ENCODE results near the gene KANSL1. TPM values are rescaled to one million over a fixed set of nuclear protein-coding genes. Genes with fewer than 3 reads are reported as not detected.

The KANSL1 gene
- total and polyA plus RNA-seq, 10 of the 15 experiments (the other 5 are each of a cell fraction or from before 2014, with no cell fraction given) = 4.7 to 60.6 (median 28.0) TPM

GRCh38 chr17:46202424-46202823 is 9.2 kb upstream of the KANSL1 start:
- Histone ChIP-seq H3K4me1 (ENCODE audit: control insufficient read depth, insufficient read depth, low read length) (peaks cover 6% of the 10 kb centered on the region; the same call in 1 of the 2 replicates), H3K27me3 (replicated peaks in 1 of 2; ENCODE audit: control insufficient read depth in 2 of 2, insufficient read depth in 2 of 2, low read length in 1 of 2) (no peaks in the 10 kb centered on the region), H3K79me2 (ENCODE audit: control insufficient read depth, insufficient read depth, low read length) (peaks cover 62% of the 10 kb centered on the region), H2AFZ (ENCODE audit: control insufficient read depth, low read depth, low read length) (no peak overlapping the region), H3K4me3 (no peak overlapping the region), H3K27ac (ENCODE audit: control insufficient read depth, insufficient read depth) (no peak overlapping the region), H3K9ac (ENCODE audit: control insufficient read depth, insufficient read depth, low read length) (no peak overlapping the region), H3K9me3 (replicated peaks; ENCODE audit: control insufficient read depth, insufficient read depth, low read length) (peaks cover 7% of the 10 kb centered on the region), H4K20me1 (ENCODE audit: control insufficient read depth, insufficient read depth) (no peaks in the 10 kb centered on the region), H3K4me2 (ENCODE audit: control insufficient read depth, insufficient read depth) (no peak overlapping the region), H3K36me3 (ENCODE audit: control insufficient read depth in 2 of 2, insufficient read depth in 2 of 2, low read length in 1 of 2) (0 out of 4 replicates have a peak, but pooled peaks cover 0 to 2% of the 10 kb centered on the region in 2 experiments)
- ChIA-PET SMC1A (ENCODE audit: uncharacterized antibody, unreplicated experiment) (interaction anchor here (0.8 to 1.2 kb wide), 4 partner anchors 8 to 109 kb away, joined by 3 to 5 read pairs (median 3); no protein-coding TSS in a partner anchor), POLR2A (interaction anchor here (0.9 to 1.1 kb wide), 2 partner anchors 10 to 58 kb away, joined by 3 read pairs; no protein-coding TSS in a partner anchor), CTCF (interaction anchor here (1.1 to 5.2 kb wide), 4 partner anchors 10 to 16 kb away, joined by 3 to 152 read pairs (median 8); no protein-coding TSS in a partner anchor), RAD21 (ENCODE audit: unreplicated experiment) (interaction anchor here (0.9 kb wide), 1 partner anchor 10 kb away, joined by 4 read pairs; the partner anchor contains the start of gene KANSL1)
- no peak for DNase-seq (ENCODE audit: low read depth, low spot score)
- BruUV-seq (replicated peaks) = no TSS peak
- intact Hi-C loops (cut with micrococcal nuclease; ENCODE audit: unreplicated experiment) (no loop called here), in situ Hi-C loops (cut with MboI) (no loop called here)
- no peak for TF ChIP-seq EED (IDR thresholded peaks at IDR 0.05; ENCODE audit: low read depth)
- TF ChIP-seq PAX5 (IDR thresholded peaks at IDR 0.05; ENCODE audit: borderline replicate concordance, low read depth, low read length) = no peak
- no peak for TF ChIP-seq E2F8 (IDR thresholded peaks at IDR 0.05; ENCODE audit: low read depth, partially characterized antibody)
- no peak for TF ChIP-seq ASH2L (IDR thresholded peaks at IDR 0.05; ENCODE audit: borderline replicate concordance, low read depth)
- no peak for TF ChIP-seq MEF2B (IDR thresholded peaks at IDR 0.05; ENCODE audit: partially characterized antibody, poor library complexity, severe bottlenecking)
- TF ChIP-seq SMAD1 (IDR thresholded peaks at IDR 0.05; ENCODE audit: low read depth, partially characterized antibody) = no peak
- TF ChIP-seq, protein P1, sequence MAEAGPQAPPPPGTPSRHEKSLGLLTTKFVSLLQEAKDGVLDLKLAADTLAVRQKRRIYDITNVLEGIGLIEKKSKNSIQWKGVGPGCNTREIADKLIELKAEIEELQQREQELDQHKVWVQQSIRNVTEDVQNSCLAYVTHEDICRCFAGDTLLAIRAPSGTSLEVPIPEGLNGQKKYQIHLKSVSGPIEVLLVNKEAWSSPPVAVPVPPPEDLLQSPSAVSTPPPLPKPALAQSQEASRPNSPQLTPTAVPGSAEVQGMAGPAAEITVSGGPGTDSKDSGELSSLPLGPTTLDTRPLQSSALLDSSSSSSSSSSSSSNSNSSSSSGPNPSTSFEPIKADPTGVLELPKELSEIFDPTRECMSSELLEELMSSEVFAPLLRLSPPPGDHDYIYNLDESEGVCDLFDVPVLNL (IDR thresholded peaks at IDR 0.05; ENCODE audit: low read depth, low read length) = no peak
- no peak for TF ChIP-seq TAF1 (IDR thresholded peaks at IDR 0.05; ENCODE audit: borderline replicate concordance, low read depth, low read length)
- FAIRE-seq = no peak
- WGBS (ENCODE audit: insufficient coverage, insufficient replicate concordance, low lambda C conversion rate, missing lambda C conversion rate) = 99% methylated on average over 2 of the region's 2 CpGs
- ATAC-seq = no peak
